HEK293 (cell line): Measurements from ENCODE around the gene IFRD2.

Experiments
- CTCF ChIA-PET: fragments of 350-600 bp; formaldehyde crosslinking; extraction: SDS; loops from one replicate; lab custom pipeline; 2021; ENCODE audit warnings: antibody characterized with exemption; lab: Yijun Ruan, JAX
- POLR2A ChIA-PET: fragments of 300-600 bp; formaldehyde crosslinking; extraction: SDS; loops from one replicate; lab custom pipeline; 2020; ENCODE audit warnings: antibody characterized with exemption, inconsistent platforms; lab: Yijun Ruan, JAX
- H3K27ac ChIP-seq: fragments of 200-500 bp; sonication (Bioruptor generic); 2 replicates; pipeline ENCODE4 v1.5.1; 2014; ENCODE audit warnings: low read depth, low read length, control low read depth, inconsistent platforms; ENCODE audit errors: extremely low read depth
- H3K36me3 ChIP-seq, 2 experiments: fragments of 200-500 bp in 1 of 2; sonication (Bioruptor generic) in 1 of 2; 1 replicate in 1 of 2; 2 replicates in 1 of 2; pipeline ENCODE4 v1.5.1; 2014 to 2017; ENCODE audit warnings: inconsistent platforms in 2 of 2, low read length in 2 of 2; ENCODE audit not compliant: control insufficient read depth in 2 of 2, insufficient read depth in 1 of 2
- H3K4me1 ChIP-seq: fragments of 200-500 bp; sonication (Bioruptor generic); 2 replicates; pipeline ENCODE4 v1.5.1; 2014; ENCODE audit warnings: mild to moderate bottlenecking, low read length, inconsistent platforms; ENCODE audit not compliant: control insufficient read depth, insufficient read depth
- H3K4me3 ChIP-seq: 2 replicates; pipeline ENCODE4 v1.5.1; 2011; ENCODE audit warnings: low read depth, mild to moderate bottlenecking, control low read depth, low read length, moderate library complexity
- H3K9me3 ChIP-seq: fragments of 200-500 bp; sonication (Bioruptor generic); 2 replicates; pipeline ENCODE4 v1.5.1; 2014; ENCODE audit warnings: low read depth, low read length, inconsistent platforms; ENCODE audit not compliant: control insufficient read depth, insufficient read depth
- ATF2 ChIP-seq: fragments of 450-650 bp; formaldehyde crosslinking; IDR thresholded peaks from 2 replicates; pipeline ENCODE4 v1.5.1; 2016; ENCODE audit warnings: missing biosample characterization, missing genetic modification characterization, low read depth
- ELK4 ChIP-seq: IDR thresholded peaks from 2 replicates; pipeline ENCODE4 v1.6.1; 2011; ENCODE audit warnings: mild to moderate bottlenecking, low read depth, low read length, borderline replicate concordance
- KLF17 ChIP-seq: fragments of 450-650 bp; formaldehyde crosslinking; IDR thresholded peaks from 2 replicates; pipeline ENCODE4 v1.5.1; 2016; ENCODE audit warnings: missing biosample characterization, missing genetic modification characterization
- MZF1 ChIP-seq: fragments of 450-650 bp; formaldehyde crosslinking; IDR thresholded peaks from 2 replicates; pipeline ENCODE4 v1.5.1; 2017; ENCODE audit warnings: missing biosample characterization, missing genetic modification characterization, borderline replicate concordance
- SCRT1 ChIP-seq: fragments of 450-650 bp; formaldehyde crosslinking; IDR thresholded peaks from 2 replicates; pipeline ENCODE4 v1.5.1; 2016; ENCODE audit warnings: missing biosample characterization, missing genetic modification characterization, borderline replicate concordance
- SP2 ChIP-seq: fragments of 450-650 bp; formaldehyde crosslinking; IDR thresholded peaks from 2 replicates; pipeline ENCODE4 v1.5.1; 2016; ENCODE audit warnings: missing biosample characterization, missing genetic modification characterization
- ZBTB48 ChIP-seq: fragments of 450-650 bp; formaldehyde crosslinking; IDR thresholded peaks from 2 replicates; pipeline ENCODE4 v1.5.1; 2016; ENCODE audit warnings: missing biosample characterization, missing genetic modification characterization
- ZNF112 ChIP-seq: fragments of 450-650 bp; formaldehyde crosslinking; IDR thresholded peaks from 2 replicates; pipeline ENCODE4 v1.5.0; 2017; ENCODE audit warnings: missing biosample characterization, missing genetic modification characterization
- ZNF19 ChIP-seq: fragments of 450-650 bp; formaldehyde crosslinking; IDR thresholded peaks from 2 replicates; pipeline ENCODE4; 2016; ENCODE audit warnings: missing biosample characterization, missing genetic modification characterization, low read depth
- ZNF23 ChIP-seq: fragments of 450-650 bp; formaldehyde crosslinking; IDR thresholded peaks from 2 replicates; pipeline ENCODE4 v1.5.1; 2016; ENCODE audit warnings: missing biosample characterization, missing genetic modification characterization, borderline replicate concordance
- ZNF274 ChIP-seq, 2 experiments: fragments of 200-500 bp in 1 of 2; fragments of 450-650 bp in 1 of 2; sonication (Bioruptor generic) in 1 of 2; formaldehyde crosslinking in 1 of 2; IDR thresholded peaks; 2 replicates each; pipeline versions ENCODE4 v1.5.1 to v1.6.1; 2014 to 2016; ENCODE audit warnings: borderline replicate concordance in 1 of 2, inconsistent platforms in 1 of 2, low read length in 1 of 2, missing biosample characterization in 1 of 2, missing genetic modification characterization in 1 of 2
- ZNF488 ChIP-seq: fragments of 450-650 bp; formaldehyde crosslinking; IDR thresholded peaks from 2 replicates; pipeline ENCODE4 v1.5.1; 2016; ENCODE audit warnings: missing biosample characterization, missing genetic modification characterization
- ZNF501 ChIP-seq: fragments of 450-650 bp; formaldehyde crosslinking; IDR thresholded peaks from 2 replicates; pipeline ENCODE4 v1.5.1; 2016; ENCODE audit warnings: missing biosample characterization, missing genetic modification characterization
- ZNF529 ChIP-seq: fragments of 450-650 bp; formaldehyde crosslinking; IDR thresholded peaks from 2 replicates; pipeline ENCODE4 v1.5.1; 2017; ENCODE audit warnings: missing genetic modification characterization, missing biosample characterization; ENCODE audit not compliant: insufficient replicate concordance
- ZNF600 ChIP-seq: fragments of 450-650 bp; formaldehyde crosslinking; IDR thresholded peaks from 2 replicates; pipeline ENCODE4 v1.5.1; 2016; ENCODE audit warnings: missing biosample characterization, missing genetic modification characterization
- ZNF624 ChIP-seq: fragments of 450-650 bp; formaldehyde crosslinking; IDR thresholded peaks from 2 replicates; pipeline ENCODE4 v1.5.1; 2017; ENCODE audit warnings: missing biosample characterization, missing genetic modification characterization
- ZNF629 ChIP-seq: fragments of 450-650 bp; formaldehyde crosslinking; IDR thresholded peaks from 2 replicates; pipeline ENCODE4 v1.5.1; 2017; ENCODE audit warnings: missing biosample characterization, missing genetic modification characterization
- ZNF664 ChIP-seq: fragments of 450-650 bp; formaldehyde crosslinking; IDR thresholded peaks from 2 replicates; pipeline ENCODE4 v1.5.1; 2016; ENCODE audit warnings: missing biosample characterization, missing genetic modification characterization
- TF ChIP-seq, protein P1 (sequence below): fragments of 450-650 bp; formaldehyde crosslinking; IDR thresholded peaks from 2 replicates; pipeline ENCODE4 v1.5.1; 2016; ENCODE audit warnings: missing biosample characterization, missing genetic modification characterization
- TF ChIP-seq, protein P2 (sequence below): fragments of 450-650 bp; formaldehyde crosslinking; IDR thresholded peaks from 2 replicates; pipeline ENCODE4 v1.5.1; 2016; ENCODE audit warnings: missing biosample characterization, missing genetic modification characterization
- TF ChIP-seq, protein P3 (sequence below): fragments of 450-650 bp; formaldehyde crosslinking; IDR thresholded peaks from 2 replicates; pipeline ENCODE4 v1.5.1; 2017; ENCODE audit warnings: missing biosample characterization, missing genetic modification characterization

IFRD2 gene

GRCh38 chr3:50275141-50275995, 16.9 kb downstream of the IFRD2 start:
- no peaks in the 10 kb centered on the region for H3K9me3 ChIP-seq
- ChIA-PET CTCF (interaction anchor here (0.6 to 2.2 kb wide), 19 partner anchors 10 to 83 kb away, joined by 3 to 21 read pairs (median 4); partner anchors contain the start of genes HYAL2, HYAL3 and NAA80), POLR2A (interaction anchor here (0.5 to 0.8 kb wide), 3 partner anchors 12 to 132 kb away, joined by 3 to 10 read pairs (median 3); no protein-coding TSS in a partner anchor)

GRCh38 chr3:50274371-50275104, 17.7 kb downstream of the IFRD2 start:
- Histone ChIP-seq H3K9me3 (no peaks in the 10 kb centered on the region), H3K27ac (no peak overlapping the region), H3K4me1 (no peaks in the 10 kb centered on the region), H3K36me3 (no peaks in the 10 kb centered on the region), H3K4me3 (no peak overlapping the region)
- POLR2A ChIA-PET, result interaction anchor here (0.5 kb wide), 1 partner anchor 11 kb away, joined by 3 read pairs; no protein-coding TSS in a partner anchor
- CTCF ChIA-PET, result interaction anchor here (0.6 to 2.2 kb wide), 20 partner anchors 9 to 82 kb away, joined by 3 to 21 read pairs (median 4); partner anchors contain the start of genes HYAL2, HYAL3 and NAA80
- TF ChIP-seq ZNF23, result no peak
- TF ChIP-seq MZF1 (tag by site-specific recombination), result no peak
- no peak for TF ChIP-seq ZNF112 (tag by site-specific recombination)
- TF ChIP-seq, protein P1, sequence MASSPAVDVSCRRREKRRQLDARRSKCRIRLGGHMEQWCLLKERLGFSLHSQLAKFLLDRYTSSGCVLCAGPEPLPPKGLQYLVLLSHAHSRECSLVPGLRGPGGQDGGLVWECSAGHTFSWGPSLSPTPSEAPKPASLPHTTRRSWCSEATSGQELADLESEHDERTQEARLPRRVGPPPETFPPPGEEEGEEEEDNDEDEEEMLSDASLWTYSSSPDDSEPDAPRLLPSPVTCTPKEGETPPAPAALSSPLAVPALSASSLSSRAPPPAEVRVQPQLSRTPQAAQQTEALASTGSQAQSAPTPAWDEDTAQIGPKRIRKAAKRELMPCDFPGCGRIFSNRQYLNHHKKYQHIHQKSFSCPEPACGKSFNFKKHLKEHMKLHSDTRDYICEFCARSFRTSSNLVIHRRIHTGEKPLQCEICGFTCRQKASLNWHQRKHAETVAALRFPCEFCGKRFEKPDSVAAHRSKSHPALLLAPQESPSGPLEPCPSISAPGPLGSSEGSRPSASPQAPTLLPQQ (tag by site-specific recombination), result no peak
- TF ChIP-seq ZNF488 (tag by site-specific recombination), result no peak
- peak; percentile 72; the same call in 1 of the 2 replicates for TF ChIP-seq ATF2
- TF ChIP-seq SCRT1 (tag by site-specific recombination), result peak; percentile 53; the same call in 1 of the 2 replicates
- TF ChIP-seq ZNF624 (tag by site-specific recombination), result no peak
- 0 out of 2 replicates have a peak, but pooled peaks have one; percentile 48 for TF ChIP-seq ZNF501 (tag by site-specific recombination)
- TF ChIP-seq ZNF274 (IDR thresholded peaks at IDR 0.05; ENCODE audit: low read length), result no peak
- no peak for TF ChIP-seq ZNF274 (tag by site-specific recombination; IDR thresholded peaks at IDR 0.05; ENCODE audit: borderline replicate concordance)
- no peak for TF ChIP-seq ZNF664 (tag by site-specific recombination)
- no peak for TF ChIP-seq ZBTB48 (tag by site-specific recombination)
- peak; percentile 57; the same call in 1 of the 2 replicates for TF ChIP-seq ZNF600 (tag by site-specific recombination)
- TF ChIP-seq KLF17 (tag by site-specific recombination), result 0 out of 2 replicates have a peak, but pooled peaks have one; percentile 34
- TF ChIP-seq ZNF19 (tag by site-specific recombination), result no peak
- peak; percentile 76 for TF ChIP-seq ZNF629 (tag by site-specific recombination)
- TF ChIP-seq, protein P2, sequence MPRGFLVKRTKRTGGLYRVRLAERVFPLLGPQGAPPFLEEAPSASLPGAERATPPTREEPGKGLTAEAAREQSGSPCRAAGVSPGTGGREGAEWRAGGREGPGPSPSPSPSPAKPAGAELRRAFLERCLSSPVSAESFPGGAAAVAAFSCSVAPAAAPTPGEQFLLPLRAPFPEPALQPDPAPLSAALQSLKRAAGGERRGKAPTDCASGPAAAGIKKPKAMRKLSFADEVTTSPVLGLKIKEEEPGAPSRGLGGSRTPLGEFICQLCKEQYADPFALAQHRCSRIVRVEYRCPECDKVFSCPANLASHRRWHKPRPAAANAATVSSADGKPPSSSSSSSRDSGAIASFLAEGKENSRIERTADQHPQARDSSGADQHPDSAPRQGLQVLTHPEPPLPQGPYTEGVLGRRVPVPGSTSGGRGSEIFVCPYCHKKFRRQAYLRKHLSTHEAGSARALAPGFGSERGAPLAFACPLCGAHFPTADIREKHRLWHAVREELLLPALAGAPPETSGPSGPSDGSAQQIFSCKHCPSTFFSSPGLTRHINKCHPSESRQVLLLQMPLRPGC (tag by site-specific recombination), result no peak
- TF ChIP-seq ELK4, result no peak
- no peak for TF ChIP-seq ZNF529 (tag by site-specific recombination)

More at GRCh38 chr3:50275141-50275995, 16.9 kb downstream of the IFRD2 start:
- no peak overlapping the region for H3K27ac ChIP-seq
- no peaks in the 10 kb centered on the region for H3K4me1 ChIP-seq
- no peak overlapping the region for H3K4me3 ChIP-seq
- TF ChIP-seq SP2 (tag by site-specific recombination), result peak; percentile 25; the same call in 1 of the 2 replicates
- TF ChIP-seq, protein P3, sequence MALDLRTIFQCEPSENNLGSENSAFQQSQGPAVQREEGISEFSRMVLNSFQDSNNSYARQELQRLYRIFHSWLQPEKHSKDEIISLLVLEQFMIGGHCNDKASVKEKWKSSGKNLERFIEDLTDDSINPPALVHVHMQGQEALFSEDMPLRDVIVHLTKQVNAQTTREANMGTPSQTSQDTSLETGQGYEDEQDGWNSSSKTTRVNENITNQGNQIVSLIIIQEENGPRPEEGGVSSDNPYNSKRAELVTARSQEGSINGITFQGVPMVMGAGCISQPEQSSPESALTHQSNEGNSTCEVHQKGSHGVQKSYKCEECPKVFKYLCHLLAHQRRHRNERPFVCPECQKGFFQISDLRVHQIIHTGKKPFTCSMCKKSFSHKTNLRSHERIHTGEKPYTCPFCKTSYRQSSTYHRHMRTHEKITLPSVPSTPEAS (tag by site-specific recombination), result no peak
- H3K36me3 ChIP-seq, result no peaks in the 10 kb centered on the region
